Neuron (in vitro differentiated cells): ENCODE results near the gene KNSTRN.

Experiments
- H2AFZ ChIP-seq: one replicate; pipeline ENCODE4 v1.6.1; 2013; ENCODE audit warnings: low read depth, mild to moderate bottlenecking, inconsistent platforms, low read length, moderate library complexity
- H3K27me3 ChIP-seq: one replicate; pipeline ENCODE4 v1.6.1; 2013; ENCODE audit warnings: low read length; ENCODE audit not compliant: insufficient read depth
- H3K36me3 ChIP-seq: one replicate; pipeline ENCODE4 v1.6.1; 2013; ENCODE audit warnings: low read length; ENCODE audit not compliant: insufficient read depth
- H3K4me1 ChIP-seq: one replicate; pipeline ENCODE4 v1.6.1; 2013; ENCODE audit warnings: low read length; ENCODE audit not compliant: insufficient read depth
- H3K4me3 ChIP-seq: 2 replicates; pipeline ENCODE4 v1.5.1; 2013; ENCODE audit warnings: mild to moderate bottlenecking, low read length, moderate library complexity
- H3K9me3 ChIP-seq: one replicate; pipeline ENCODE4 v1.6.1; 2013; ENCODE audit warnings: low read length

The KNSTRN gene

GRCh38 chr15:40439960-40440742 lies 57.6 kb downstream of the KNSTRN start:
- Histone ChIP-seq H3K27me3 (peaks cover 44% of the 10 kb centered on the region), H3K9me3 (no peaks in the 10 kb centered on the region), H3K4me1 (peaks cover 62% of the 10 kb centered on the region), H3K4me3 (peak overlapping the region; percentile 60), H3K36me3 (no peaks in the 10 kb centered on the region), H2AFZ (peak overlapping the region; percentile 74)

DNA sequence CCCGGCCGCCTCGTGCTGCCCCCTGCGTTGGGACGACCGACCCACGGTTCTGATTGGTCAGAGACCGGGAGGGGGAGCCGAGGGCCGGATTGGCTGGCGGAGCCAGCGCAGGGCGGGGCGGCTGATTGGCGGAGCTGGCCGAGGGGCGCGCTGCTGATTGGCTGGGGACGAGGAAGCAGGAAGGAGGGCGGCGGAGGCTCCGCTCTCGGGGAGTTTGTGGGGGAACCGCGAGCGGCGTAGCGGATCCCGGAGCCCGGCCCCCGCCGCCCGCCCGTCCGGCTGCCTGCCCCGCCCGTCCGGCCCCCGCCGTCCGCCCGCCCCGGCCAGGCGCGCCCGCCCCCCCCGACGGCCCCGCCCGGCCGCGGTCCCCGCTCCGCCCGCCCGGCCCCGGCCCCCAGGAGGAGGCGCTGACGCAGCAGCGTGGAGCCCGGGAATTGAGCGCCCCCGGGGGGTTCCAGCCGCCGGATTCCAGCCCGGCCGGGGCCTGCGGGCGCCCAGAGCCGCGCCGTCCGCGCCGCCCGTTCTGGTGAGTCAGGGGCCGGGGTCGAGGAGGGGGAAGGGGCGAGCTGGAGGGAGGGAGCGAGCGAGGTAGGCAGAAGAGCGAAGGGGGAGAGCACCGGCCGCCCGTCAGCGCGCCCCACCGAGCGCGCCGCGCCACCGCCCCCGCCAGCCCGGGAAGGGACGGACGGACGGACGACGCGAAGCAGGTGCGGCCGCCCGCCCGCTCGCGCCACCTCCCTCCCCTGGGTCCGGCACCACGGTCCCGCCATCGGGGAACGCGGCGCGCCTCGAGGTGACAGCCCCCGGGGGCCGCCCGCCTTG lies 58.4 kb downstream of the KNSTRN start, which contains the start of gene BAHD1:
TSS of gene BAHD1 (plus strand) at position 211 of the 822 bp plus-strand sequence. CDS start 17,512 bp downstream, outside the sequence.
- Histone ChIP-seq H3K4me1 (peaks cover 70% of the 10 kb centered on the region), H3K36me3 (no peaks in the 10 kb centered on the region), H3K9me3 (no peaks in the 10 kb centered on the region), H3K27me3 (peaks cover 36% of the 10 kb centered on the region), H3K4me3 (peak within 1 kb of the TSS; percentile 84), H2AFZ (peak within 1 kb of the TSS; percentile 74)

DNA sequence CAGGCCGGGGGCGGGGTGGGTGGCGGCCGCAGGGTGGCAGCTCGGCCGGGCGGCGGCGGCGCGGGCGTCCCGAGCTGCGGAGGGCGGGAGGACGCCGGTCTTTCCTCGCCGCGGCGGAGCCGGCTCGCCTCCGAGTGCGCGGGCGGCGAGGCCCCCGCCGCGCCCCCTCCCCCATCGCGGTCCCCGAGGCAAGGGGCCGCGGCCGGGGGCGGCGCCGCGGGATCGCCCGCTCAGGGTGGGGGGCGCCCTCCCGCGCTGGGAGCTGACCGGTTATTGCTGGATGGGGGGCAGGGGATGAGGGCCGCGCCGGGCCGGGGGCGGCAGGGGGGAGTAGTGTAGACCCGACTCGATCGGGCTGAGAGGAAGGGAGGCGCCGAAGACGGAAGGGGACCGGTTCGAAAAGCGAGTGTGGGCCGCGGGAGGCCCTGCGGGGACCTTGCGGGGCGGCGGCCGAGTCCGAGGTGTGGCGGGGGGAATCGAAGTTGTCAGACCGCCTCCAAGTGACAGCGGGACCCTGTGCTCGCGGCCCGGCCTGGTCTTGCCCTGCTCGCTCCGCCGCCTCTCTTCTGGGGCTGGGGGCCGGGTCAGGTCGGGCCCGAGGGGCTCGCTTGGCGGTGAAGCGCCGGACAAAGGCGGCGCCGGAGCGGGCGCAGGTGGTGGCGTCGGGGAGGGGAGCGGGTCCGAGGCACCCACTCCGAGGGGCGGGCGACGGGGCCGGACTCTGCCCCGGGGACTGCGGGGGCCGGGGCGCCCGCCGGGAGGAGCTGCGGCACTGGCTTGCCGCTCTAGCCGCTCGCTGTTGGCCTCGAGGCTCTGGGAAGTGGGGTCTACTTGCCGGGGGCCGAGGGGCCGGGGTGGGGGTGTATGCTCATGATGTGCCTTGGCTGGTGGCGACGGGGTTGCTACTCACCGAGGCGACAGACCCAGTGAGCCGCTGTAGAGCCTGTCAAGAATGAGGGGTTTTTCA lies 59.3 kb downstream of the KNSTRN start:
- H3K9me3 ChIP-seq = no peaks in the 10 kb centered on the region
- H3K27me3 ChIP-seq = peaks cover 27% of the 10 kb centered on the region
- peaks cover 64% of the 10 kb centered on the region for H3K4me1 ChIP-seq
- no peaks in the 10 kb centered on the region for H3K36me3 ChIP-seq
- peak overlapping the region; percentile 84 for H3K4me3 ChIP-seq
- H2AFZ ChIP-seq = peak overlapping the region; percentile 44

DNA sequence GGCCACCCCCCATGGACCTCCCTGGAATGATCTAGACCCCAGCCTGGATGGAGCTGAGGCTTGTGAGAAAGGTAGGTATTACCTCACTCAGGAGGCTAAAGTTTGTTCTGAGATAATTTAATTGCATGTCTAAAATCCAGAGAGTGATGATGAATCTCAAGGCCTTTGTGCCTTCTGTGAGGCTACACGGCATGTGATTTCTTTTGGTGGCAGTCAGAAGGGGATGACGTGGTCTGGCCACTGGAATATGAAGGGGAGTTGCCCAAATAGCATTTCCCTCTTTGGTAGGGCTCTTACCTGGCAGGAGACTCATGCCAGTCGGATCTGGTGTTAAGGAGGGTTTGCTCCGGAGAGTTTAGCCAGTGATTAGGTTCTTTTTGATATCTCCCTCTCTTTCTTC lies 60.7 kb downstream of the KNSTRN start:
- Histone ChIP-seq H2AFZ (no peak overlapping the region), H3K4me1 (peaks cover 56% of the 10 kb centered on the region), H3K27me3 (peaks cover 13% of the 10 kb centered on the region), H3K4me3 (peak overlapping the region; percentile 84), H3K9me3 (no peaks in the 10 kb centered on the region), H3K36me3 (no peaks in the 10 kb centered on the region)

GRCh38 chr15:40443846-40444245 lies 61.3 kb downstream of the KNSTRN start:
- H3K4me1 ChIP-seq = peaks cover 52% of the 10 kb centered on the region
- no peak overlapping the region for H3K4me3 ChIP-seq
- H3K36me3 ChIP-seq = no peaks in the 10 kb centered on the region
- H2AFZ ChIP-seq = no peak overlapping the region
- peaks cover 7% of the 10 kb centered on the region for H3K27me3 ChIP-seq
- no peaks in the 10 kb centered on the region for H3K9me3 ChIP-seq
